ACHN (cell line): ENCODE measurements around the gene CASKIN2.

Experiments used
- DNase-seq: peaks from one replicate; pipeline ENCODE4 v3.0.0-alpha.2; 2015
- in situ Hi-C: cut with HindIII; loops from 2 replicates; pipeline ENCODE4 v1.10.0; 2017; ENCODE audit warnings: low sequenced_read_pairs, low pct_ligation_motif_present, low pct_unique_long_range_greater_than_20kb

Gene CASKIN2

GRCh38 chr17:75499313-75500022 is 15.9 kb downstream of the CASKIN2 start:
- in situ Hi-C loops, result no loop called here
- no peak for DNase-seq

GRCh38 chr17:75498726-75499213 is 16.6 kb downstream of the CASKIN2 start:
- in situ Hi-C loops, result no loop called here

GRCh38 chr17:75498039-75498725 is 17.2 kb downstream of the CASKIN2 start:
- no peak for DNase-seq
- in situ Hi-C loops, result no loop called here

More at GRCh38 chr17:75498726-75499213, 16.6 kb downstream of the CASKIN2 start:
- DNase-seq, result no peak

- in situ Hi-C loops, result no loop called here
- no peak for DNase-seq
Observed at GRCh38 chr17:75496005-75496404, 19.3 kb downstream of the CASKIN2 start.

- in situ Hi-C loops, result no loop called here
- DNase-seq, result no peak
Observed at GRCh38 chr17:75494326-75494877, 20.9 kb downstream of the CASKIN2 start.

- DNase-seq, result no peak
- in situ Hi-C loops, result no loop called here
Observed at GRCh38 chr17:75493476-75494129, 21.7 kb downstream of the CASKIN2 start.

GRCh38 chr17:75492555-75493168 is 22.7 kb downstream of the CASKIN2 start:
- in situ Hi-C loops, result no loop called here
- DNase-seq, result no peak

- in situ Hi-C loops, result no loop called here
- no peak for DNase-seq
Observed at GRCh38 chr17:75491680-75492079, 23.7 kb downstream of the CASKIN2 start.

GRCh38 chr17:75490953-75491649 is 24.2 kb downstream of the CASKIN2 start:
- in situ Hi-C loops, result no loop called here
- DNase-seq, result no peak

- no peak for DNase-seq
- in situ Hi-C loops, result no loop called here
Observed at GRCh38 chr17:75490173-75490743, 25.1 kb downstream of the CASKIN2 start.

GRCh38 chr17:75489511-75489955 is 25.8 kb downstream of the CASKIN2 start:
- in situ Hi-C loops, result no loop called here
- DNase-seq, result no peak

GRCh38 chr17:75488693-75489510 is 26.4 kb downstream of the CASKIN2 start:
- DNase-seq, result no peak
- in situ Hi-C loops, result no loop called here

GRCh38 chr17:75487351-75488070 is 27.8 kb downstream of the CASKIN2 start:
- DNase-seq, result no peak
- in situ Hi-C loops, result no loop called here

GRCh38 chr17:75486951-75487350 is 28.4 kb downstream of the CASKIN2 start:
- DNase-seq, result no peak
- in situ Hi-C loops, result no loop called here

GRCh38 chr17:75486151-75486550 is 29.2 kb downstream of the CASKIN2 start:
- no peak for DNase-seq
- in situ Hi-C loops, result no loop called here

- no peak for DNase-seq
- in situ Hi-C loops, result no loop called here
Observed at GRCh38 chr17:75485688-75486087, 29.6 kb downstream of the CASKIN2 start.
